DMS53 treated with DMSO at 0.1 percent for 48 hours (cell line): ENCODE results near the gene CATSPERE.

Experiments used
- DNase-seq: peaks from one replicate; lab custom pipeline; 2025; ENCODE audit not compliant: unreplicated experiment; lab: John Stamatoyannopoulos, UW

CATSPERE gene

DNA sequence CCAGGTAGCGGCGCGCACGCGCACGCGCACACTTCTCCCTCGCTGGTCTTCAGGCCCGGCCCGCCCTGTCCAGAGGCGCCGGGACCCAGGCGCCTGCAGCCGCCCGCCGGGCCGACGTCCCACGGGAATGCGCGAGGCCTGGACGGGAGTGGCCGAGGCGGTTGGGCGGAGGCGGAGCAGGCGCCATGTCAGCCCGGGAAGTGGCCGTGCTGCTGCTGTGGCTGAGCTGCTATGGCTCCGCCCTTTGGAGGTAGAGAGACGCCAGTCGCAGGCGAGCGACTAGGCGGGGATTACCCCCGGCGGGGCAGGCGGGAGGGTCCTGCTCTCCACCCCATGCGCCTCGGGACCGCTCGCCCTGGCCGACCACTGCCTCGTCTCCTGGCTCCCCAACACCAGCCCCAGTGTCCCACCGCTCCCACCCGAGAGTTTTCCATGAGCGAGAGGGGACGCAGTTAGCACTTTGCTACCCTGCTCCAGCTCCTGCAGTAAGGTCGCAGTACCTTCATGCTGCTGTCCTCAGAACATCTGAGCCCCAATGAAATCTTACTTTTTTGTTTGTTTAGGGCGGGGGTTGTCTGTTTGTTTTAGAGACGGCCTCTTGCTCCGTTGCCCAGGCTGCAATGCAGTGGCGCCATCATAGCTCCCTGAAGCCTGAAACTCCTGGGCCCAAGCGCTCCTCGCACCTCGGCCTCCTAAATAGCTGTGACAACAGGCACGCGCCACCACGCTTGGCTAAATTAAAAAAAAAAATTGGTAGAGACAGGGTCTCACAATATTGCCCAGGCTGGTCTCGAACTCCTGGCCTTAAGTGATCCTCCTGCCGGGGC lies at the start of gene CATSPERE:
TSS of gene CATSPERE (plus strand) at position 29 of the 827 bp plus-strand sequence. CDS start at position 186, 157 bp downstream.
- DNase-seq = peak; percentile 94

GRCh38 chr1:244412176-244412575 lies 48.9 kb upstream of the CATSPERE start:
- DNase-seq = no peak

DNA sequence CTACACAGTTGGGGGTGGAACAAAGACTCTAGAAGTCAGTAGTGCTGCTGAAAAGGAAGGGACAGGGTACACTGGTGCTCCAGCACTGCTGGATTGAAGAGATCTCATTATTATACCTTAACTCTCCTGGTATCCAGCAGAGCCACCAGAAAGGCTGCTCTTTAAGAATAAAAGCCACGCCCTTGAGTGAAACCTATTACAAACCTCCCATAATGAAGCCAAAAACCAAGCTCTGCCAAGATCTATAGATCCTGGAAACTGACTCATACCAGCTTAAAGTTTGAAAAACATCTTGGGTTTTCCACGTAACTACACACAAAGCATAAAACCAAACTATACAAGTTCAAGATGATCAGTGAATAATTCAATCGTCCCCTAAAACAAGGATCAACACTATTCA lies 47.3 kb upstream of the CATSPERE start:
- DNase-seq = no peak

- DNase-seq = no peak
These were observed 46.5 kb upstream of the CATSPERE start for GRCh38 chr1:244414543-244414942.

GRCh38 chr1:244419024-244419423 lies 42.0 kb upstream of the CATSPERE start:
- DNase-seq = no peak

DNA sequence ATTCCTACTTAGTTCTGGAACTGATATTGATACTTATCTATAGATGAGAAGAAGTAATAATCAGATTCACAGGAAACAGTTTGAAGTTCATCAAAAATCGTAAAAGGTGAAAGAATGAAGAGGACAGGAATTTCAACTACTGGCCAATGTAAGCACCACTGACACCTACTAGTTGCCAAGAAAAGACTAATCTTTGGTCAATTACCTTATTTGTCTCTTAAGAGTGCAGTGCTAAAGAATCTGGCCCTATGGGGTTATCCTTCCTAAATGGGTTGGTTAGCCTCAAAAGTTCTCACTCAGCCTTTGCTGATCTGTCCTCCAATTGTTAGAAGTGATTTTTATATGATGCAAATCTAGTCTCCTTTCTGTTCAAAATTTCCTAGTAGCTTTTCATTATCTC lies 38.9 kb upstream of the CATSPERE start:
- DNase-seq = no peak

- no peak for DNase-seq
These were observed 36.3 kb upstream of the CATSPERE start for GRCh38 chr1:244424649-244425334.

- DNase-seq = no peak
These were observed 33.4 kb upstream of the CATSPERE start for GRCh38 chr1:244427647-244428046.

GRCh38 chr1:244429818-244430217 lies 31.3 kb upstream of the CATSPERE start:
- no peak for DNase-seq

DNA sequence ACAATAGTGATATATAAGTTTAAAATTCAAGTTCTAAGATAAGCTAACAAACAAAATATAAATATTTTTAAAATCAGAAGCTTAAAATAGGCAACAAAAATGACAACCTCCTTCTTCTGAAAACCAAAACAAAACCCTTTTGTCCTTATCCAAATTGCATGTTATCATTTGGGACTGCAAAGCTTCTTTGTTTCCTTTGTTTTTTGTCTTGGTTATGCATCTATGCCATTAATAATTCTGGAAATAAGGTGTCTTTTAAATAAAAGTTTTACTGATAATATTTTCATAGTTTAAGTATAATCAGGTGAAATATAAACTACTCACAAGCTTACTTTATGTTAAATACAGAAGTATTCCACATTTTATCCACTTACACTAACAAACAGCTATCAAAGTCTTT lies 29.9 kb upstream of the CATSPERE start:
- DNase-seq = no peak

- DNase-seq = no peak
These were observed 25.4 kb upstream of the CATSPERE start for GRCh38 chr1:244435562-244436205.

DNA sequence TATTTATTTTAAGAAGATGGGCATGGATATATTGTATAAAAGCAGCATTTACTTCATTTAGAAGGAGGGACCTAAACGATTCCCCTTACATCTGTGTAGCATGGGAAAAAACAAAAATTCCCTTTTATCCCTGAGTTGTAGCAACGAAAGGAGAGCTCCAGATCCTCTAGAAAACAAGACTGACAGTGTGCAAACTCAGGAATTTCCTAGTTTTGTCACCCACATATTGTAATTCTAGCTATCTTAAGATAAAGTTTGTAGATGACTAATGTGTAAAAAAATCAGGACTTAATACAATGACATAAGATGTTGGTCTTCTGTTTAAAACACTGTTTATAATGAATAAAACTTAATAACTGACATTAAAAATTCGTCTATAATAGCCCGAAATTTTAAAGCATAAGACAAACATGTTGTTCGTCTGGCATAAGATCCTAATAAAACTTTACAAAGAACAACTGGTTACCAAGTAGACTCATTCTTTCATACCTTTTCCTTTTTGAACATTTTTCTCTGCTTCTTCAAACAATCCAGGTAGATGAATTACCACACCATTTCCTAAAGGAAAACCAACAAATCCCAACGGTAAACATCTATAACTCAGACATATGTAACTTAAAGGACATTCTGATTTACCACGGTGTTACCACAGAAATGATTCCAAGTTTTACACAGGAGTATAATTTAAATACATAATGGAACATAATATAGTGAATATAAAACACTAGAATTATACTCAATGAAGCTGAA lies 24.6 kb upstream of the CATSPERE start:
- no peak for DNase-seq

GRCh38 chr1:244437086-244437468 lies 24.0 kb upstream of the CATSPERE start:
- DNase-seq = no peak

DNA sequence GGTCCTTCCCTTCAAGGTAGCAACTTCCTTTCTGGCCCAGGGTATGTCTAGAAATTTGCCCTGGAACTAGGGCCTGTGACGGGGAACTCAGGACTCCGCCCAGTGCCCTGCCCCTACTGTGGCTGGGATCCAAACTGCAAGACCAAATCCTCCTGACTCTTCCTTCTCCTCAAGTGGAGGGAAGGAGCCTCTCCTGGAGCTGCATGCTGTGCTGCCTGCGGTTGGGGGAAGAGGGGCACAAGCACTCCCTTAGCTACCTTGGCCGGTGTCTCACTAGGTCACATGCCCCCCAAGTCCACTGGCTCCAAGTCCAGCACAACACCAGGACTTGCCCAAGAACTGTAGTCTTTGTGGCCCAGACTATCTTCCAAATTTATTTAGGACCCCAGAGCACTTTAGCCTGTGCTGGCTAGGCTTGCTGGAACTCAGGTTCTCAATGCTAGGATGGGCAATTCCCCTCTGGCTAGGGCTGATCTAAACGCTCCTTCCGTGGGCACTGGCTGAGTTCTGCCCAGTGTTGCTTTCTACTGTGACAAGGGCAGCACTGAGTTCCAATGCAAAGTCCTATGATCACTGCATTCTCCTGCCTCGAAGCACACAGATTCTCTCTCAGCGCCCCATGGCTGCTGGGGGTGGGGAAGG lies 21.6 kb upstream of the CATSPERE start:
- DNase-seq = no peak

DNA sequence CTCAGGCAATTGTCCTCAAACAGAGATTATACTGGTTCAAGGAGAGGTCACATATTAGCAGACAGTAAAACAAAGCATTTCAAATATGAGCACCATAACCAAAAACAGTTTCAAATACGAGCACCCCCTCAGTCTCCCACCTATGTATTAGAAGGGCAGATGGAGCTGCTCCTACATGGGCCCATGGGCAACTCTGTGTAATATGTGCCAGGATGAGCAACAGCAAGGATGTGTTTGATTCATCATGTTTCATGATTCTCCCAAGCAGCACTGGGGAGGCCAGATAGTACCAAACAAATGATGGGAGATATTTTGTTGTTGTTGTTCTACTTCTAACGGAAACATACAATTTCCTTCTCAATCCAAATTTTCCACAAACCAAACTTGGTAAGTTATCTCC lies 18.2 kb upstream of the CATSPERE start:
- no peak for DNase-seq

DNA sequence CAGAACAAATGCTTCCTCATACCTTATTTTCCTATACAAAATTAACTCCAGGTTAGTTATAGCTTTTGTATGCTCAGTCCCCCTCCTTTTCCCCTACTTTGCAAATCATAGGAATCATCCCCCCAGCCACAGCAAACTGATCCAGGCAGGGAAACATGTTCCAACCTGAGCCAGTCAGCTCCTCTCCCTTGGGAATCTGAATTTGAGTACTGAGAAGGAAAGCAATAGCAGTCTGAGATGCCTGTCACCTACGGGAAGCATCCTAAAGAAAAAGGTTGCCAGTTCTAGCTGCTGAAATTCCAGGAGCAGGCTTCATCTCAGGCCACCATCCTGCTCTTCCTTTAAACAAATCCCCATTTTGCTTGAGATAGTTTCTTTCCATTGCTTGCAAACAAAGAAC lies 16.2 kb upstream of the CATSPERE start:
- DNase-seq = no peak

DNA sequence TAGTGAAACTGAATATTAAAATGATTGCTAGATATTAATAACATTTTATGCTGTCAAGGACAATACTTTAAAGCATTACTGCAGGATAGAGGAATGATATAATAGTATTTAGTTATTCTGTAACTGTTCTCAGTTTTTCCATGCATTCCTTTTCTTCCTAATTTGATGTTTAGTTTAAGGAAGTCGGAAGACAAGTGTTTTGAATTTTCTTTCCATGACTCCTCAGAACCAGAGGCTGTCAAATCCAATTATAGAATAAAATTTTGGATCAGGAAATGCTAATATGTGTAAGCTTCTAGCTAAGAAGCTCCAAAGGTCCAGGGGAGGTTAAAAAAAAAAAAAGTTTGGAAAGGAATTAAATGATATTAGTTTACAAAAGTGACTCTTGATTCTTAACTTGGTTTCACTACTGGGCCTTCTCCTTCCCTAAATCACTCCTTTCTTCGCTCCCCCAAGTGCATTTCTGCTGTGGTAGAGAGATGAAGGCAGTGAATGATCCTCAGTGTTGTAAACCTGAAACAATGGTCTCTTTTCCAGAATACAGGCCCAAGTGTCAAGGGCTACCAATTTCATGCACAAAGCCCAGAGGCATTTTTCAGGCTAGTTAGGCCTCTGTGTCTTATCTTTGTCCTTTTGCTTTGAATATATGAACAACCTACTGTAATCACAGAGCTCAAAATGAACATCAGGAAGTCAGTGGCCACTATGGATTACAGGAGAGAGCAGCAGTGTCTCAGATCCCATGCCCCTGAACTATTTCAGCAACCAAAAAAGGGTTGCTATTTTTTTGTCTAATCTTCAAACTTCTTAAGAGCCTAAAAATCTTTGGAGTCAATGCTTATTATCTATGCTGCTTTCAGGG lies 15.5 kb upstream of the CATSPERE start:
- no peak for DNase-seq

DNA sequence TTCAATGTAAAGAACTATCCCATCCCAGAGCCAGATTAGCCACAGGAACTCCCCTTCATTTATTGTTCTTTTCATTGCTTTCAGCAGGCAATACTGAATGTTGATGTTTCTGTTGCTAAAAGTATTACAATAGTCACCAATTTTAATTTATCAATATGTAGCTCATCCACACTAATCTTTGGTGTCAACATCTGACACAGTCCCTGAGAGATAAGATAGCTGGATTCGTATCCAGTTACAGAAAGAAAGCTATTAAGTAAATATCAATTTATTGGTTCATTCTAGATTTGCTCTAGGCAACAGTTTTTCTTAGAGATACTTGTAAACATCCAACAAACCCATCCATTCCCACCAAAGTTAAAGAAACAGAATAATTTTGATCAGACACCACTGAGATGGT lies 14.0 kb upstream of the CATSPERE start:
- no peak for DNase-seq

DNA sequence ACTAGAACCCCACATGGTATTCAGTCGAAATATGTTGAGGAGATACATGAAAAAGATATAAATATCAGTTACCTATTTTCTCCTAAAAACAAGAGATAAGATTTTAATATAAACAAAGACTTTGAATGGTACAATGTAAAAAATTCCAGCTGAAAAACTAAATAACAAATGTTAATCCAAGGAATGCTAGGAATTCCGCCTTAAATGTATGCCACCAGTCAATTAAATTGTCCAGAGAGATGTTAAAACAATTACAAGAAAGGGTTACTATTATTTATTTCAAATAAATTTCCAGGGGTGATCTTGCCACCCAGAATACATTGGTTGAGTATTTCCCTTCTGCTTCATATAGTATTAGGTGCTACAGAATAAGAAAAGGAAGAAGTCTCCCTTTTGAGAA lies 13.5 kb upstream of the CATSPERE start:
- DNase-seq = no peak
